Activated CD4-positive, alpha-beta T cell treated with anti-CD3 and anti-CD28 coated beads, Interleukin-2, Interleukin-6, amounts not matched to agents 100 ng/mL and 50 ng/mL, durations not matched to agents 16 hours and 8 hours (primary cell): Measurements from ENCODE around the gene RBM47.
"Not testable (repeated sequence)": the region's sequence is repeated elsewhere in the genome, so short reads cannot be mapped to it uniquely, and the experiment has no call there.

Experiments
- DNase-seq: peaks from one replicate; pipeline ENCODE4 v3.0.0-alpha.2; 2020

The RBM47 gene

DNA sequence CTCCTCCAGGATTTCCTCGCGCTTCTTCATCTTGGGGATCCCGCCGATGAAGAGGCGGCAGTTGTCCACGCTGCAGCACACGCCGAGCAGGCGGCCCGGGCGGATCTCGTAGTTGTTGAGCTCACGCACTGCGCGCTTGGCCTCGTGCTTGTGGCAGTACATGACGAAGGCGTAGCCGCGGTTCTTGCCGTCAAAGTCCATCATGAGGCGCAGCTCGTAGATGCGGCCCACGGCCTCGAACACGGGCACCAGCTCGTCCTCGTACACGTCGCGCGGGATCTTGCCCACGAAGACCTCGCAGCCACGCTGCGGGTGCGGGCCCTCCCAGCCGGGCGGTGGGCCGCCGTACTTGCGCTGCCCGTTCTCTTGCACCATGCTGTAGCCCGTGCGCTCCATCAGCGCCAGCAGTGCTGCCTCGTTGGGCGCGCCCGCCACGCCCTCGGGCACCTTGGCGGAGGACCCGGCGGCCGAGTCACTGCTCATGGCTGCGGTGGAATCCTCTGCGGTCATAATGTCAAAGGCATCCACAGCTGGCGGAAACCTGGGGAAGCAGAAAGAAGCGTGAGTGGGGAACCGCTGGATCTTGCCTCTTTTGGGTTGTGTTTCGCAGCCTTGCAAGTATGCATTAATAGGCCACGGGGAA is 191.2 kb downstream of the RBM47 start:
- DNase-seq, result no peak

DNA sequence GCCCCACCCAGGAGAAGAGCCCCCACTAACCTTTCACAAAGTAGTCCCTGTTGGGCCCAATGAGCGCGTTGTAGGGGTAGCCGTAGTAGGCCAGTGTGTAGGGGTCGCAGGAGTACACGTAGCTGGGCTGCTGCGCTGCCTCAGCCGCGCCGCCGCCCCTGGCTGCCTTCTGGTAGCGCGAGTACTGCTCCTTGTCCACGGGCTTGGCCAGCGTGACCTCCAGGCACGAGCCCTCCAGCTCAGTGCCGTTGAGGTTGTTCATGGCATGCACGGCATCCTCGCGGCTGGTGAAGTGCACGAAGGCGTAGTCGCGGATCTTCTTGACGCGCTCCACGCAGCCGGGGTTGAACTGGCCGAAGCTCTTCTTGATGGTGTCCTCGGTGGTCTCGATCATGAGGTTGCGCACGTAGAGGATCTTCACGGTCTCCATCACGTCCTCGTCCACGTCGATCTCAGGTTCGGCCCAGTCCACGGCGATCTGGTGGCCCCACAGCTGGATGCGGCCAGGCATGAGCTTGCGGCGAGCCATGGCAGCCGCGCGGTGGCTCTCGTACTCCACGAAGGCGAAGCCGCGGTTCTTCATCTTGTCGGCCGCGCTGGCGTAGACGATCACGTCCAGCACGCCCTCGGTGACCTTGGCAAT is 191.8 kb downstream of the RBM47 start:
- DNase-seq, result no peak

DNA sequence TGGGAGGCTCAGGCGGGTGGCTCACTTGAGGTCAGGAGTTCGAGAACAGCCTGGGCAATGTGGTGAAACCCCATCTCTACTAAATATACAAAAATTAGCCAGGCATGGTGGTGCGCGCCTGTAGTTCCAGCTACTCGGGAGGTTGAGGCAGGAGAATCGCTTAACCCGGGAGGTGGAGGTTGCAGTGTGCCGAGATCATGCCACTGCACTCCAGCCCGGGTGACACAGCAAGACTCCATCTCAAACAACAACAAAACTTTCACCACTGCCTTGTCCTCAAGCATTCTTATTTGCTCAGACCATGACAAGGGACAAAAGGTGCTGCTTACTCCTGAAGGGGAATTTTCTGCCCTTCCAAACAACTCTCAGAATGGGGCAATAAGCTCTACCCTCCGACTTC is 194.4 kb downstream of the RBM47 start:
- DNase-seq, result not testable (repeated sequence)

DNA sequence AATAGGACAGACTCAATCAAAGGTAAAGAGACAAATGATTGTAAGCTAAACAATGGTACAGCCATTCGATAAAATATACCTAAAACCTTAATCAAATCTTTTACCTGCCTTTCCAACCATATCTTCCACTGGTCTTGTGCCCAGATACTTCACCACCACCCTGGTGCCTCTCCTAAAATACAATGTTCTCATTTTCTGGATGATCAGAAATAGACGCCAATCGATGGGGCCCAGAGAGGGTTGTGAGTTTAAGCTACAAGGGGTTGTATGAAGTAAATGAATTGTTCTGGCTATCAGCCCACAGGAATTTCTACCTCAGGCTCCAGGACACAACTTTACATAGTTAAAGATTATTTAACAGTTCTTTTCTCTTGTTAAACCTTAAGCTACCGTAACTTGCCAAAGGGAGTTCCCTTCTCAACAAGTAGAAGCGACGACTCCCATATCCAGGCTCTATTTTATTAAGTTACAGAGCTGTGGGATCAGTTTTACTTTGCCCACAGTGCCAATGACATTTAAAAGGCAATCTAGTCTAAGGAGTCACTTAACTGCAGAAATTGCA is 195.5 kb downstream of the RBM47 start:
- DNase-seq, result no peak

DNA sequence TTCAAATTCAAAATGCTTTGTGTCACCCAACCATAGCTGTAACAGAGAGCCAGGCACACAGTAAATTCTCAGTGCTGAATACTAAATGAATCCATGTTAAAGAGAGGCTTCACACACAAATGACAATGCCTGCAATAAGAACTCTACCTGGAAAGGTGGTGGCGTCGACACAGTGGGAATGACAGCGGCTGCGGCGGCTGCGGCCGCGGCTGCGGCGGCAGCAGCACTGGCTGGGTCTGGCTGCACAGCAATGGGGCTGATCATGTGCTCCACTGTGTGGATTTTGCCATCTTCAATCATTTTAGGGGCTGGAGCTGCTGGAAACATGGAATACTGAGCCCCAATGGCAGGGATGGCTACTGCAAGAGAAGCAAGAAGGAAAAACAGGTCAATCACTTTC is 197.2 kb downstream of the RBM47 start:
- no peak for DNase-seq

DNA sequence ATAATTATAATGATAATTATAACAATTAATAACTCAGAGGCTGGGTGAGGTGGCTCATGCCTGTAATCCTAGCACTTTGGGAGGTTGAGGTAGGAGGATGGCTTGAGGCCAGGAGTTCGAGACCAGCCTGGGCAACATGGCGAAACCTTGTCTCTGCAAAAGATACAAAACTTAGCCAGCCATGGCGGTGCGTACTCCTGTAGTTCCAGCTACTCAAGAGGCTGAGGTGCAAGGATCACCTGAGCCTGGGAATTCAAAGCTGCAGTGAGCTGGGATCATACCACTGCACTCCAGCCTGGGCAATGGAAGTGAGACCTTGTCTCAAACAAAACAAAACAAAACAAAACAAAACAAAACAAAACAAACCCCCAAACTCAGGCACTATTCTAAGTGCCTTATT is 201.8 kb downstream of the RBM47 start:
- DNase-seq, result not testable (repeated sequence)

DNA sequence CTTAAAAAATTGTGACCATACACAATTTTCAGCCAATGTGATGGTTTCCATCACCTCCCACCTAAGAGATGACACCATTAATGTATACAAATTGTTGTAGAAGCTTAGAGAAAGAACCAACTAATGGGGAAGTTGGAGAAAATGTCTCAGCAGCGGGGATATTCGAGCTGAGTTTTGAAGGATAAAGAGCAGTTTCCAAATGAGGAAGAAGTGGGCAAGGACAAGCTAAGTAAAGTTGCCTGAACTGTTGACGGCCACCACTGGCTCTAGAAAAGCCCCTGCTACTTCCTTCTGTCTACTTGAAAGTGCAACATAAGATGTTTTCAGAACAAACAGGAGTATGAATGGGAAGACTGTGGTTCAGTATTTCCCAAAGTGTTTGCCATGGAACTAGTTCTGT is 202.5 kb downstream of the RBM47 start:
- no peak for DNase-seq

DNA sequence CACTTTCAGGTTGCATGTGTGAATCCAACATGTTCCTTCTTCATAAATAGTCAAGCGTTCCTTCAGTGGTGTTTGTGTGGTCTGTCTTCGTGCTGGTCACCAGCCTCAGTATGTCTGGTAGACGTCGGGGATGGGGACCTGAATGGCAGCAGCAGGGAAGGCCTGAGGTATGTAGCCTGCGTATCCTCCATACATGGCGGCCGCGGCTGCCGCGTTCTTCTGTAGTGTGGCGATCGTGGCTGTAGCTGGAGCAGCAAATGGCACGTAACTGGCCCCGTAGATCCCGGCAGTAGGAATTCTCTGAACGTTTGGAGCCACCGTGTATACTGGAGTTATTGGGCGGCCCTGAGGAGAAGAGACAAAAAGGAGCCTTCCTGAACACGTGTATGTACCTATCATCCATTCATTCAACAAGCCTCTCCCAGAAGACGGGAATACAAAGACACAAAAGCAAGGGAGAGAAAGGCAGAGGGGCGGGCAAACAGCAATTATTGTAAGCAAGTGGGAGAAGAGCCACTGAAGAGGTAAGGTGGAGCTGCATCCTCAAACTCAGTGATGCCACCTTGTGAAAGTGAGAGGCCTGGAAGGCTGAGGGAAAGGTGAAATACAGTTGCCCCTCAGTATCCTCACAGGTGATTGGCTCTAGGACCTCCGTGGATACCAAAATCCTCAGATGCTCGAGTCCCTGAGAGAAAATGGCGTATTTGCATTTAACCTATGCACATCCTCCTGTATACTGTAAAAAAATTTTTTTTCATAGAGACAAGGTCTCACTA is 203.7 kb downstream of the RBM47 start:
- DNase-seq, result no peak

DNA sequence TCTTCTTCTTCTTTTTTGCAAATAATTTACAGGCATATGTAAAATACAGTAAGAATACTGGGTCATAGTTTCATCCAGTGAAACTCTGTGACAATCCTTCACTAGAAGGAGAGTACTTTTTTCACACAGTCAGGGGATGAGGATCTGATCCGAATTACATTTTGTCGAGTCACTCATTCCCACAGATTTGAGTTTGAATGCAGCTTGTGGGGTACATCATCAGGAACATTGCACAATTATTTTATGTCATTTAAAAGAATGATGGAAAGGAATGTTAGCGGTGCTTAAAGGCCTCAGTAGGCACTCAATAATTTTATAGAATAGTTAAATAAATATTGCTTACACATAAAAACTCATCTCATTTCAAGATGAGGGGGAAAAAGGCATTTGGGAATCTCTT is 205.9 kb downstream of the RBM47 start:
- no peak for DNase-seq

DNA sequence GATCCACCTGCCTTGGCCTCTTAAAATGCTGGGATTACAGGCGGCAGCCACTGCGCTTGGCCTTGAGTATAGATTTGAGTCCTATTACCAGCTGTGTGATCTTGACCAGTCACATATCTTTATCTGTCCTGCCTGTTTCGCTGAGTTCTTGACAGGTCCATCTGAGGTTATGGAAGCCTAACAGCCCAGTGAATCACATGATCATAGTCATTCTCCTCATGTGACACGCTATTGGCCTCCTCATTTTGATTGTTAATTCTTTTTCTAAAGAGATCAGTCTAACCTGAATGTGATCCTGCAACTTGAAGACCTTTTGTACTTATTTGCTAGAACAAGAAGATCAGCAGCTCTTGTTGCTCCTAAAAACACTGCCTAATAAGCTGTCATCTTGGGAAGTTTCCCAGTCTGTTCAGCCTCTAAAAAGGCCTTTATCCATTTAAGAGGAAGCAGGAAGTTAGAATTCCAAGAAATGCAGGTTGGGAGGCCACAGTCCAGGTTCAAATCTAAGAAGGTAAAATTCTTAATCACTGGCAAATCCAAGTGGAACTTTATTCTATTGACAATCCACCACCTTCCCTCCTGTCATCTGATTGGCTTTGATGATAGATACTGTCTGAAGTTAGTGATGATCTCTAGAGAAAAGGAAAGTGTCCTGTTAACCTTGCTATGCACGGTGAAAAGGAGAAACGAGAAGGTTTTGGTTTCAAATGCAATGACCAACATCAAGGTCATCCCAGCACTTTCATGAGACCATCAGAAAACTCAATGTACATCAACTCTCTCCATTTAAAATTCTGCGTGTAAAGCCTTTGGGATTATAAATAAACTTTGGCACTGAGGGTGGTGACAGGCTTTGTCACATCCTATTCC is 207.6 kb downstream of the RBM47 start:
- DNase-seq, result no peak

DNA sequence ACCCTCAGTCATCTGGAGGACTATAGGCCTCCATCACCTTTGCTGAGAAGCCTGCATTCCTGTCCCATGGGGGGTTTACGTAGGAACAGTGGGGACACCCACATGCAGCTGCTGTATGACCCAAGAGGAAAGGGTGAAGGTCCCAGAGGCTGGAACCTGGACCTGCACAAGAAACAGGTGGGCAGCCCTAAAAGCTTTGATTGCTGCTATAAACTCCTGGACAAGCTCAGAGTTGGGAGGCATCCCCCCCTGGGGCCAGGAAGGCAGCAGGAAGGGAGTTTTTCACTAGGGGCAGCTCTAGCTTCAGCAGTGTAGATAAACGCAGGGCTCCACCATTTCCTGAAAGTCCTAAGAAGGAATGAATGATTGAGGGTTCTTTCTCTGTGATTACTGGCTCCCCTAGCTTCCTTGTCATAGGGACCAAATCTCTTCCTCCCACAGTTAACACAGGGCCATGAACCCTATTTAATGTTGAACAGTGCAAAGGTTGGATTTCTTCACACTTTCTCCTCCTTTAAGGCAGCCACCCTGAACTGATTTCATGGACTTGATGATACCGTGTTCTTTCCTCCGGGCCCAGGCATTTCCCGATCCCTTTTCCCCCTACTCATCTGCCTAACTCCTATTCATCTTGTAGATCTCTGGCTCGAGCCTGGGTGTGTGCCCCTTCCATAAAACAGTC is 210.3 kb downstream of the RBM47 start:
- DNase-seq, result no peak

DNA sequence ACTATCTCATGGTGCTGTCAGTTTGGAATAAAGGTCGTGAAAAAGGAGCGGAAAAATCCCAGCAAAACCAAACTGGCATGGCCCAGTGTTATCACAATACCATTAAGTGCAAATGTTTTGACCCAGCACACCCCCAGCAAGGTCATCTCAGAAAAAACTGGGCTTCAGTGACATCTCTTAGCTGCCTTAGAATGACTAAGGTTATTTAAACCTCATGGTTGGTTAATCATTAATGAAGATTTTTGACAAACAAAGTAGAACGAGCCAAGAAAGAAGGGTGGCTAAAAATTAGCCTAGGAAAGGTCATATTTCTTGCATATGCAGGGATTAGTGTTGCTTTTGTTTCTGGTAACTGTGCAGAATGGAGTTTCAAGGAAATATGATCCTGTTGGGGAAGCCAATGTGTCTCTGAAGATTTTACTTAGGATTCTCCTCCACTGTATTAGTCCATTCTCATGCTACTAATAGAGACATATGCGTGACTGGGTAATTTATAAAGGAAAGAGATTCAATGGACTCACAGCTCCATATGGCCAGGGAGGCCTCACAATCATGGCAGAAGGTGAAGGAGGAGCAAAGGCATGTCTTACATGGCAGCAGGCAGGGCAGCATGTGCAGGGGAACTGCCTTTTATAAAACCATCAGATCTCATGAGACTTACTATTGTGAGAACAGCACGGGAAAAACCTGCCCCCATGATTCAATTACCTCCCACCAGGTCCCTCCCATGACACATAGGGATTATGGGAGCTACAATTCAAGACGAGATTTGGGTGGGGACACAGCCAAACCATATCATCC is 211.0 kb downstream of the RBM47 start:
- DNase-seq, result no peak

DNA sequence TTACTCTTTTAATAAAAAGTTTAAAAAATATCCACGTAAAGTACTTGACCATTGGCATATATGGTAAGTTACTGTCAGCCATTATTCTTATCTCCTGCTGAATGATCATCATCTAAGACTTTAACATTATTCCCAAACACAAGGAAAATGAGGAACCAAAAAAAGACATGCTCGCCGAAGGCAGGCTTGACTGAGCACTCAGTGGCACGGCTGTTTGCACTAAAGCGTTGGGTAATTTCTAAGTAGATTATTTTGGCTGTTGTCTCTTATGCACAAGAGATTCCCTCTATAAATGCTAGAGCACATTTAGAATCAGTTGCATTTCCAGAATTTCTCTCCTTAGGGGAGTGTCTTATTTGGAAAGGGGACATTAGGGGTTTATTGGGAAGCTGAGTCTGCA is 211.7 kb downstream of the RBM47 start:
- no peak for DNase-seq

DNA sequence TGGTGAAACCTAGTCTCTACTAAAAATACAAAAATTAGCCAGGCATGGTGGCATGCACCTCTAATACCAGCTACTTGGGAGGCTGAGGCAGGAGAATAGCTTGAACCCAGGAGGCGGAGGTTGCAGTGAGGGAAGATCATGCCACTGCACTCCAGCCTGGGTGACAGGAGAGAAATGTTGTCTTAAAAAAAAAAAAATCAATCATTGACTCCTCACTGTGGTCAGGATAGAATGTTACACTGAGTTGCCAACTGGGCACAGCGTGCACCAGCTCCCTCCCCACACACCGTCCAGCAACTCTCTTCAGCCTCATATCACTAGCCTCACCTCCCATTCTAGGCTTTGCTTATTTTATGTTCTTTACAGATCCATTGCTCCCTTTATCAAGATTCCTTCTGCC is 215.0 kb downstream of the RBM47 start:
- DNase-seq, result no peak

DNA sequence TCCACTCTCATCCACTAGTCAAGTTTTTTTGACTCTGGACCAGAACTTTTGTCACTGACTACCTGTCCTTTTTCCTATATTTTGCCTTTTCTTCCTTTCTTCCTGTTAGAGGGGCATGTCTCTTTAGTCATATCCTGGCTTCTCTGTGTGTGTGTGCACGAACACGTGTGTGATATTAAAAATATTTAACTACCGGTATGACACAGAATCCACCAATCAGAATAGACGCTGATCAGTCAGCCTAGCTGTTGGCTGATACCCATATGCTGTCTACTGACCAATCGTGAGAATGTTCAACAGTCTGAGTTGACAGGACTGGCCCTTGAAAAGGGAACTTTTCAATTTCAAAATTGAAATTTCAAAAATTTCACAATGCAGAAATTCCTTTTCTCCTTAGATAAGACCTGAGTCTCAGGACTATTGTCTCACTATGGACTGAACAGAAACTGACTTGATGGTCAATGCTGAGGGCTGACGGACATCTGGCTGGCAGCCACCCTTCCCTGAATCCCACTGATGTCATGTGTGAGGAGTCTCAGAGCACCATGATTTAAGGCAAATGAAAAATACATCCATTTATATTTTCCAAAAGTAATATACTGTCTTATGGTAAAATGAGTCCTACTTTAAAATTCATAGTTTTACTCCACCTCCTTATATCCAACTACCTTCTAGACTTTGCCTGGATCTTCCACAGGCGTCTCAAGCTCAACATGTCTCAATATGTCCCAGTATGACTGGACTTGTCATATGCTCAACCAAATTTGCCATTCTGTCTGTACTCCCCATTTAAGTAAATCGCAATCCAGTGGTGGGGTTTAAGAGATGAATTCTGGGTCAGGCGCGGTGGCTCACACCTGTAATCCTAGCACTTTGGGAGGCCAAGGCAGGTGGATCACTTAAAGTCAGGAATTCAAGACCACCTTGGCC is 216.5 kb downstream of the RBM47 start:
- DNase-seq, result no peak

DNA sequence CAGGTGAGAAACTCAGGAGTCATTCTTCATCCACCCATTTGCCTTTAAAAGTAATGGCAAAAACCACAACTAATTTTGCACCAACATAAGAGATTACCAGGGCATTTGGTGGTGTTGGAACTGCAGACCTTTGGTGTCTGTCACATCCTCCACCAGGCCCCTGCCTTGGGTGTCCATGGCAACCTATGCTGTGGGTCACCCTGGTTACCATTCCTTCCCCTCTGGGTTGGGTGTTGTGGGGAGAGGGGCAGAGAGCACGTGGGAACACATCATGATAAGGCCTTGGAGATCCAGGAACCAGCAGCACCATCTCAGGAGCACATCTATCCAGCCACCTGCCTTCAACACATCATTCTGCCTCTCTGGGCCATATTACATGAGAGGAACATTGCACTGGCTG is 217.3 kb downstream of the RBM47 start:
- DNase-seq, result no peak

DNA sequence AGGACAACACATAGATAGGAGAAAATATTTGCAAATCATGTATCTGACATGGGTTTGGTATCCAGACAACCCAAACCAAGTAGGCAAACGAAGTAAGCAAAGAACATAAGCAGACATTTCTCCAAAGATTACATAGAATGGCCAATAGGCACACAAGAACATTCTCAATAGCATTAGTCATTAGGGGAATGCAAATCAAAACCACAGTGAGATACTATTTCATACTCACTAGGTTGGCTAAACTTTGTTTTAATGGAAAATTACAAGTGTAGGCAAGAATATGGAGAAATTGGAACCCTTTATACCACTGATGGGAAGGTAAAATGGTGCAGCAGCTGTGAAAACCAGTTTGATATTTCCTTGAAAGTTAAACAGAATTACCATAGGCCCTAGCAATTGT is 219.8 kb downstream of the RBM47 start:
- no peak for DNase-seq

DNA sequence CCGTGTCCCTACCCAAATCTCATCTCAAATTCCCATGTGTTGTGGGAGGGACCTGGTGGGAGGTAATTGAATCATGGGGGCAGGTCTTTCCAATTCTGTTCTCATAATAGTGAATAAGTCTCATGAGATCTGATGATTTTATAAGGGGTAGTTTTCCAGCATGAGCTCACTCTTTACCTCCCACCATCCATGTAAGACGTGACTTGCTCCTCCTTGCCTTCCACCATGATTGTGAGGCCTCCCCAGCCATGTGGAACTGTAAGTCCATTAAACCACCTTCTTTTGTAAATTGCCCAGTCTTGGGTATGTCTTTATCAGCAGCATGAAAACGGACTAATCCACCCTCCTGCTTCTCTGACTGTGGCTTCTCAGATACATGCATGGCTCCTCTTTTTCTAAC is 222.2 kb downstream of the RBM47 start:
- not testable (repeated sequence) for DNase-seq

DNA sequence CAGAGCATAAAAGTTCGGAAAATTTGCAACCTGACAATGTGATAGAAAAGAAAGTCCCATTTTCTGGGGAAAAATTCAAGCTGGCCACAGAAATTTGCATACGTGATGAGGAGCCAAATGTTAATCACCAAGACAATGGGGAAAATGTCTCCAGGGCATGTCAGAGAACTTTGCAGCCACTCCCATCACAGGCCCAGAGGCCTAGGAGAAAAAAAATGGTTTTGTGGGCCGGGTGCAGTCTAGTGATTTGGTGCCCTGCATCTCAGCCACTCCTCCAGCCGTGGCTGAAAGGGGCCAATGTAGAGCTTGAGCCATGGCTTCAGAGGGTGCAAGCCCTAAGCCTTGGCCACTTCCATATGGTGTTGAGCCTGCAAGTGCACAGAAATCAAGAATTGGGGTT is 223.3 kb downstream of the RBM47 start:
- no peak for DNase-seq

DNA sequence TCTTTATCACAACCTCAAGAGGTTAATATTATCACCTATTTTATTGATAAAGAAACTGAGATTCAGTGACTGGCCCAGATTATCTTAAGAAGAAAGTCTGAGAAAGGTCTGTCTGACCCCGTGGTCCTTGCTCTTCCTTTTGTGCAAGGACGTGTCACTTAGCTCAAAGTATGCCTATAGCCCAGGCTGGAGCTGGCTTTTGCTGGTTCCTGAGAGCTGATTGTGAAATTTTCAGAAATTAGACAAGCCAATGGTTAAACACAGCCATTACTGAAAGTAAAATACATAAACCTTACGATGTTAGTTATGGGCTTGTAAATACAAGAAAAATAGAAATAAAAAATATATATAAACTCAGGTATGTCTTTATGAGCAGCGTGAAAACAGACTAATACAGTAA is 224.5 kb downstream of the RBM47 start:
- no peak for DNase-seq
